Activated CD4-positive, alpha-beta T cell treated with anti-CD3 and anti-CD28 coated beads, Interleukin-2, amount 10 ng/mL, durations not matched to agents 24 days and 14 days (primary cell): Measurements from ENCODE around the gene CBX3. TPM values are rescaled to one million over a fixed set of nuclear protein-coding genes. Genes with fewer than 3 reads are reported as not detected.
A peak's percentile ranks its signal among the peaks of the same experiment; 100 is the strongest.

Experiments used
- DNase-seq: peaks from one replicate; pipeline ENCODE4 v3.0.0; 2022
- H3K27ac Mint-ChIP-seq: one replicate; pipeline ENCODE4 v1.8.0; 2022; ENCODE audit warnings: mild to moderate bottlenecking, mixed read lengths
- H3K27me3 Mint-ChIP-seq: one replicate; pipeline ENCODE4 v1.8.0; 2022; ENCODE audit warnings: mixed read lengths
- H3K36me3 Mint-ChIP-seq: one replicate; pipeline ENCODE4 v1.8.0; 2022; ENCODE audit warnings: low read depth, mild to moderate bottlenecking, mixed read lengths
- H3K4me1 Mint-ChIP-seq: one replicate; pipeline ENCODE4 v1.8.0; 2021; ENCODE audit warnings: mixed read lengths
- H3K4me3 Mint-ChIP-seq: one replicate; pipeline ENCODE4 v1.8.0; 2022; ENCODE audit warnings: mild to moderate bottlenecking, moderate library complexity, mixed read lengths
- H3K9me3 Mint-ChIP-seq: one replicate; pipeline ENCODE4 v1.8.0; 2021; ENCODE audit warnings: mixed read lengths
- intact Hi-C: fragments of 100-400 bp; cut with micrococcal nuclease; formaldehyde crosslinking; loops from one replicate; pipeline ENCODE4 v1.15.1; 2023
- total RNA-seq: library from RNA; stranded (reverse); gene quantifications from 2 replicates; pipeline ENCODE4 v1.2.3, GENCODE V29; 2022

Gene CBX3
- total RNA-seq, 1 donor from 2014 or later = 307 TPM

GRCh38 chr7:26195182-26195581, 6.4 kb upstream of the CBX3 start:
- no peak for DNase-seq
- H3K4me3 Mint-ChIP-seq = peak overlapping the region; percentile 100
- H3K36me3 Mint-ChIP-seq = peaks cover 94% of the 10 kb centered on the region
- no peaks in the 10 kb centered on the region for H3K27me3 Mint-ChIP-seq
- intact Hi-C loops = no loop called here
- peak overlapping the region; percentile 69 for H3K27ac Mint-ChIP-seq
- H3K4me1 Mint-ChIP-seq = peaks cover 68% of the 10 kb centered on the region
- no peaks in the 10 kb centered on the region for H3K9me3 Mint-ChIP-seq

DNA sequence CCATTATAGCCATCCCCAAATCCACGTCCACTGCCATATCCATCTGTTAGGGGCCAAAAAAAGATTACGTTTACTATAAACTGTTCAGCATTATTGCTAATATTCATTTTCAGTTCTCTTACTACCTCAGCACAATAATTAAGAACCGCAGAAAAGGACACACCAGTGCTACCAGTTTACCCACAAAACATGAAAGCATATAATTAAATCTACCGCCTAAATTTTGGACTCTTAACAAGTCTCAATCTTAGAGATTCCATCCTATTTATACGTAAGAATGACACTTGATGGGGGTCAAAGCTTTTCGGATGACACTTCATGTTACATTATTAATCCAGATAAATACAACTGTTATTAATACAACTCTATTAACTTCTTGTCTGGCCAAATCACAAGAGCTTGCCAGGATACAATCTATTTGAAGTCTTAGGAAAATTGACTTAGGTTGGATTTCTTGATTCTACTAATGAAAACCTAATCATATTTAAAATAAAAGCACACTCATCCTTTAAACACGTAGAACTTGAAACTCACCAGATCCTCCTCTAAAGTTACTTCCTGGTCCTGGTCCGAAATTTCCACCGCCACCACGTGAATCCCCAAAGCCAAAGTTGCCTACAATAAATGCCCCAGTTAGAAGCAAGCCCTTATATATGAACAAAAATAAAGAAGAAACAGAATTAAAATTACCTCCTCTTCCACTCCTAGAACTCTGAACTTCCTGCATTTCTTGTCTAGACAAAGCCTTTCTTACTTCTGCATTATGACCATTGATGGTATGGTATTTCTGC, 5.5 kb upstream of the CBX3 start:
- no peaks in the 10 kb centered on the region for H3K9me3 Mint-ChIP-seq
- peak overlapping the region; percentile 100 for H3K4me3 Mint-ChIP-seq
- no peak for DNase-seq
- H3K27ac Mint-ChIP-seq = peak overlapping the region; percentile 92
- H3K36me3 Mint-ChIP-seq = peaks cover 92% of the 10 kb centered on the region
- intact Hi-C loops = no loop called here
- H3K4me1 Mint-ChIP-seq = peaks cover 65% of the 10 kb centered on the region
- peaks cover 7% of the 10 kb centered on the region for H3K27me3 Mint-ChIP-seq

GRCh38 chr7:26197153-26198115, 4.1 kb upstream of the CBX3 start:
- H3K4me1 Mint-ChIP-seq = peaks cover 55% of the 10 kb centered on the region
- H3K27ac Mint-ChIP-seq = peak overlapping the region; percentile 99
- peaks cover 7% of the 10 kb centered on the region for H3K27me3 Mint-ChIP-seq
- no peaks in the 10 kb centered on the region for H3K9me3 Mint-ChIP-seq
- DNase-seq = no peak
- intact Hi-C loops = loop anchor here (1.0 to 2.0 kb wide), 3 partner anchors 41 to 167 kb away; no protein-coding TSS in a partner anchor
- peak overlapping the region; percentile 100 for H3K4me3 Mint-ChIP-seq
- peaks cover 82% of the 10 kb centered on the region for H3K36me3 Mint-ChIP-seq

GRCh38 chr7:26198133-26198780, 3.3 kb upstream of the CBX3 start:
- H3K4me3 Mint-ChIP-seq = peak overlapping the region; percentile 100
- peaks cover 51% of the 10 kb centered on the region for H3K4me1 Mint-ChIP-seq
- H3K27me3 Mint-ChIP-seq = peaks cover 7% of the 10 kb centered on the region
- H3K27ac Mint-ChIP-seq = peak overlapping the region; percentile 99
- intact Hi-C loops = loop anchor here (1.0 to 2.0 kb wide), 3 partner anchors 42 to 167 kb away; no protein-coding TSS in a partner anchor
- DNase-seq = peak; percentile 79
- H3K9me3 Mint-ChIP-seq = no peaks in the 10 kb centered on the region
- H3K36me3 Mint-ChIP-seq = peaks cover 79% of the 10 kb centered on the region

DNA sequence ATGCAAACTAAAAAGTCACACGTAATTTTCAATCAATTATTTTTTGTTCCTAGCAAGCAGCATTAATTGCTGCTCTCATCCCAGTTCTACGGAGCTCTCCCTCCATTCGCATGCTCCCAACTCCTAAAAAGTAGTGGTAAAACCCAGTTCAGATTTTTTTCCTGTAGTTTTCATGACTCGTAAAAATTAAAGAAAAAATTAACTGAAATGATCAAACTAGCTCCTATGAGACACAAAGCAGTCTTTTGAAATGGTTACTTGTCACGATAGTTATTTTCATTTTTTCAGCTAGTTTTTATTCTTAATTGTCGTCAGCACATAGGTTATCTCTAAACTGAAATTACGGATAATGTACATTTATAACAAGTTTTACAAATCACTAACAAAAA, 2.8 kb upstream of the CBX3 start:
- Mint-ChIP-seq H3K9me3 (no peaks in the 10 kb centered on the region), H3K4me3 (peak overlapping the region; percentile 100), H3K4me1 (peaks cover 49% of the 10 kb centered on the region), H3K36me3 (peaks cover 79% of the 10 kb centered on the region), H3K27ac (peak overlapping the region; percentile 99), H3K27me3 (peaks cover 7% of the 10 kb centered on the region)
- intact Hi-C loops = loop anchor here (1.0 to 2.0 kb wide), 4 partner anchors 8 to 166 kb away; no protein-coding TSS in a partner anchor
- DNase-seq = no peak

- Mint-ChIP-seq H3K27me3 (peaks cover 7% of the 10 kb centered on the region), H3K4me3 (peak overlapping the region; percentile 100), H3K9me3 (no peaks in the 10 kb centered on the region), H3K36me3 (peaks cover 78% of the 10 kb centered on the region), H3K27ac (peak overlapping the region; percentile 99), H3K4me1 (peaks cover 48% of the 10 kb centered on the region)
- DNase-seq = peak; percentile 89
- intact Hi-C loops = loop anchor here (1.0 to 2.0 kb wide), 6 partner anchors 9 to 342 kb away; no protein-coding TSS in a partner anchor
Measured at GRCh38 chr7:26199301-26200037, 2.1 kb upstream of the CBX3 start.

DNA sequence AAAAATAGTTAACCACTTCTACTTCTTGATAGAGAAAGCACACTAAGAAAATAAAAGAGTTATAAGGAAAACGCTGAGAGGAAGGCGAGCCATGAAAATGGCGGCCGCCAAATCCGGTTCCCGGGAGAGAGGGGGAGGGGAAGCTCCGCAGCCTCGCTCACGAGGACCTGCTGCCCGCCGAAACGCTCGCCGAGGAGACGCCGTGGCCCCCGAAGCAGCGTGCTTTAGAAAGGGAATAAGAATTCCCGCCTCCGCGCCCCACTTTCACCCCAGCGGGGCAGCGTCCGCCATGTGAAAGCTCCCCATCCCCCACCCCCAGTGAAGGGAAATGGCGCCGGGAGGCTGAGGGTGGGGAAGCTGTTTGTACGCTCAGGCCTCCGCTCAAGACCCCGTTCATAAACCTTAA, 1.5 kb upstream of the CBX3 start:
- Mint-ChIP-seq H3K27me3 (peaks cover 7% of the 10 kb centered on the region), H3K4me1 (peaks cover 50% of the 10 kb centered on the region), H3K9me3 (no peaks in the 10 kb centered on the region), H3K27ac (peak overlapping the region; percentile 99), H3K36me3 (peaks cover 77% of the 10 kb centered on the region), H3K4me3 (peak overlapping the region; percentile 100)
- peak; percentile 92 for DNase-seq
- intact Hi-C loops = loop anchor here (1.0 kb wide), 4 partner anchors 47 to 343 kb away; no protein-coding TSS in a partner anchor

GRCh38 chr7:26200444-26201246, 900 bp upstream of the CBX3 start, which contains the start of gene HNRNPA2B1:
Gene HNRNPA2B1, minus strand, starts transcription at chr7:26200746. Its CDS starts 169 bp downstream, at chr7:26200577.
- Mint-ChIP-seq H3K4me3 (peak within 1 kb of the TSS; percentile 100), H3K27ac (peak within 1 kb of the TSS; percentile 99), H3K36me3 (peaks cover 77% of the 10 kb centered on the region), H3K4me1 (peaks cover 51% of the 10 kb centered on the region), H3K27me3 (peaks cover 7% of the 10 kb centered on the region), H3K9me3 (no peaks in the 10 kb centered on the region)
- intact Hi-C loops = loop anchor here (1.0 kb wide), 4 partner anchors 47 to 343 kb away; no protein-coding TSS in a partner anchor
- peak; percentile 100 for DNase-seq

- Mint-ChIP-seq H3K9me3 (no peaks in the 10 kb centered on the region), H3K27ac (peak overlapping the region; percentile 94), H3K36me3 (peaks cover 74% of the 10 kb centered on the region), H3K27me3 (peaks cover 7% of the 10 kb centered on the region), H3K4me3 (peak overlapping the region; percentile 100), H3K4me1 (peaks cover 46% of the 10 kb centered on the region)
- DNase-seq = peak; percentile 86
- intact Hi-C loops = no loop called here
Measured at GRCh38 chr7:26202019-26202990, 760 bp downstream of the CBX3 start.

GRCh38 chr7:26203016-26203415, 1.5 kb downstream of the CBX3 start:
- Mint-ChIP-seq H3K27ac (peak overlapping the region; percentile 94), H3K4me1 (peaks cover 48% of the 10 kb centered on the region), H3K9me3 (no peaks in the 10 kb centered on the region), H3K4me3 (peak overlapping the region; percentile 84), H3K36me3 (peaks cover 76% of the 10 kb centered on the region), H3K27me3 (peaks cover 7% of the 10 kb centered on the region)
- no peak for DNase-seq
- intact Hi-C loops = no loop called here

- H3K27me3 Mint-ChIP-seq = no peaks in the 10 kb centered on the region
- no peaks in the 10 kb centered on the region for H3K9me3 Mint-ChIP-seq
- H3K4me1 Mint-ChIP-seq = peaks cover 48% of the 10 kb centered on the region
- H3K27ac Mint-ChIP-seq = no peak overlapping the region
- no peak overlapping the region for H3K4me3 Mint-ChIP-seq
- peaks cover 81% of the 10 kb centered on the region for H3K36me3 Mint-ChIP-seq
- intact Hi-C loops = no loop called here
- no peak for DNase-seq
Measured at GRCh38 chr7:26208040-26208439, 6.5 kb downstream of the CBX3 start.
